ENCODE results near the gene SLC7A14.

SLC7A14 gene

DNA sequence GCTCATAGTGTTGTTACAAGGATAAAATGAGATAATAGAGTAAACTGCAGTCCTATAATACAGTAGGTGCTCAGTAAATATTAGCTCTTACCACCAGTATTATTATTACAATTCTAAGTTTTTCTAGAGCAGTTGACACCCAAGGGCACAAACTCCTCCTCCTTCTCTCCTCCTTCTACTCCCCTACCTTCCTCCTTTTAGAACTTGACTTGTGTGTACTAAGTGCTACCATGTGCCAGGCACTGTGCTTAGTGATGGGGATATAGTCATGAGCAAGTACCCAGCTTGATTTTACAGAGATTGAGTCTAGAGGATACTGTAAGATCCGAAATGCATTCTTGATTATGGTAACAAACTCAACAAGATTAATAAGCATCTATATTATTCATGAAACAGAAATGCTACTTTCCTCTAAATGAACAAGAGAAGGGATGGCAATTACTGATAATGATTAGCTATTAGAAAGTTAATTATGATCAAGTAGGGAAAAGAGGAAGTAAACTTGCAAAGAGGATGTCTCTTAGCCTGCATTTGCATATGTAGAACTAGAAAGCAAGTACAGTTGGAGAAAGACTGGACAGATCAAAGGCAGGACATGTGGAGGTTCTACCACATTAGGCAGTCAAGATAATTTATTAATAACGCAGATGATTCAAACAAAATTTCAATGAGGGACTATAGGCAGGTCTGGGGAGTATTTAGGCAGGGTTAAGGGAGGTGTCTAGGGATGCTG is 94.9 kb downstream of the SLC7A14 start:
- Histone ChIP-seq H3K4me3 (ENCODE audit: low read length in 2 of 2) (no peak overlapping the region), H3K4me1 (ENCODE audit: control insufficient read depth in 2 of 2, insufficient read depth in 2 of 2, low read length in 2 of 2) (no peaks in the 10 kb centered on the region), H3K27ac (ENCODE audit: low read depth in 2 of 2, low read length in 2 of 2) (no peak overlapping the region), H3K27me3 (ENCODE audit: control insufficient read depth in 2 of 2, insufficient read depth in 2 of 2, low read length in 2 of 2) (peaks cover 0 to 3% of the 10 kb centered on the region in 2 donors), H3K9ac (ENCODE audit: low read depth in 1 of 2, low read length in 2 of 2) (no peak overlapping the region), H3K9me3 (ENCODE audit: control insufficient read depth in 2 of 2, low read length in 2 of 2) (no peaks in the 10 kb centered on the region), H3K36me3 (ENCODE audit: control insufficient read depth in 2 of 2, insufficient read depth in 2 of 2, low read length in 2 of 2) (no peaks in the 10 kb centered on the region)

DNA sequence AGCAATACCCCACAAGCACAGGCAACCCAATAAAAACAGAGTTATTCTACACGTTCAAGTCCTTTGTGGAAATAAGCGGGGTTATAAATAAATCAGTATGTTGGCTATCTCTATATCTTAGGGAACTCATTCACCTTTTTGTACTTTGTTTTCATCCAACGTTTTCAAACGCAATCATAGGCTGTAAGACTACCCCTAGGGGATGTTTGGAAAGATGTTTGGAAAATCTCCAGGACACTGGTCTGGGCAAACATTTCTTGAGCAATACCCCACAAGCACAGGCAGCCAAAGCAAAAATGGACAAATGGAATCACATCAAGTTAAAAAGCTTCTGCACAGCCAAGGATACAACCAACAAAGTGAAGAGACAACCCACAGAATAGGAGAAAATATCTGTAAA is 97.1 kb downstream of the SLC7A14 start:
- H3K36me3 ChIP-seq (ENCODE audit: control insufficient read depth in 2 of 2, insufficient read depth in 2 of 2, low read length in 2 of 2) = no peaks in the 10 kb centered on the region
- no peak overlapping the region for H3K9ac ChIP-seq (ENCODE audit: low read depth in 1 of 2, low read length in 2 of 2)
- H3K4me3 ChIP-seq (ENCODE audit: low read length in 2 of 2) = no peak overlapping the region
- H3K4me1 ChIP-seq (ENCODE audit: control insufficient read depth in 2 of 2, insufficient read depth in 2 of 2, low read length in 2 of 2) = no peaks in the 10 kb centered on the region
- H3K27ac ChIP-seq (ENCODE audit: low read depth in 2 of 2, low read length in 2 of 2) = no peak overlapping the region
- H3K27me3 ChIP-seq (ENCODE audit: control insufficient read depth in 2 of 2, insufficient read depth in 2 of 2, low read length in 2 of 2) = peaks cover 0 to 6% of the 10 kb centered on the region in 2 donors
- no peaks in the 10 kb centered on the region for H3K9me3 ChIP-seq (ENCODE audit: control insufficient read depth in 2 of 2, low read length in 2 of 2)

DNA sequence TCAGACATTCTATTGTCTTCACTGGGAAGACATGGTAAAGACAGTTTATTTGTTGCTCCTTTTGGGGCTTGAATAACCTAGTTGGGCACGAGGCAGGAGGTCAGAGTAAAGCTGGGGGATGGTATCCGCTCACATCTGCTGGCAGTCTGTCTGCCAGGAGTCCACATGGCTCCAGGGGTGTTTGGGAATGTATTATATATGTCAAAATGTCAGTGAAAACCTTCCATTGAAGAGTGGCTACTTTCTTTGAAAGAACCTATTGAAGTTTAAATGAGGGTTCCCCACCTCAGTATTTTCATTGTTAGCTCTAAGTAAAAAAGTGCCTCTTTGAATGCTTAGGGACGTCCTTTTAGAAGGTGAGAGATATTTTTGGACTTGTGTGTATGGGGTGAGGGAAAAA is 98.8 kb downstream of the SLC7A14 start:
- no peaks in the 10 kb centered on the region for H3K4me1 ChIP-seq (ENCODE audit: control insufficient read depth in 2 of 2, insufficient read depth in 2 of 2, low read length in 2 of 2)
- H3K4me3 ChIP-seq (ENCODE audit: low read length in 2 of 2) = no peak overlapping the region
- H3K9ac ChIP-seq (ENCODE audit: low read depth in 1 of 2, low read length in 2 of 2) = no peak overlapping the region
- no peaks in the 10 kb centered on the region for H3K36me3 ChIP-seq (ENCODE audit: control insufficient read depth in 2 of 2, insufficient read depth in 2 of 2, low read length in 2 of 2)
- no peak overlapping the region for H3K27ac ChIP-seq (ENCODE audit: low read depth in 2 of 2, low read length in 2 of 2)
- H3K27me3 ChIP-seq (ENCODE audit: control insufficient read depth in 2 of 2, insufficient read depth in 2 of 2, low read length in 2 of 2) = peaks cover 0 to 6% of the 10 kb centered on the region in 2 donors
- no peaks in the 10 kb centered on the region for H3K9me3 ChIP-seq (ENCODE audit: control insufficient read depth in 2 of 2, low read length in 2 of 2)

DNA sequence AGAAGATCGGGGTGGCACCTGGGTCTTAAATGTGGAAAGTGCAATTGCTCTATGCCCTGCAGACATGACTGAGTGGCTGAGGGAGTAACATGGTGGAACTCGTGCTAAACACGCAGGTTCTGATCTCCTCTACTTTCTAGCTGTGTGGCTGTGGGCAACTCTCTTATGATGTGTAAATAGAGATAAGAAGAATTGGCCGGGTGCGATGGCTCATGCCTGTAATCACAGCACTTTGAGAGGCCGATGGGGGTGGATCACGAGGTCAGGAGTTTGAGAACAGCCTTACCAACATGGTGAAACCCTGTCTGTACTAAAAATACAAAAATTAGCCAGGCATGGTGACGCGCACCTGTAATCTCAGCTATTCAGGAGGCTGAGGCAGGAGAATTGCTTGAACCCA is 99.5 kb downstream of the SLC7A14 start:
- Histone ChIP-seq H3K9me3 (ENCODE audit: control insufficient read depth in 2 of 2, low read length in 2 of 2) (no peaks in the 10 kb centered on the region), H3K9ac (ENCODE audit: low read depth in 1 of 2, low read length in 2 of 2) (no peak overlapping the region), H3K27ac (ENCODE audit: low read depth in 2 of 2, low read length in 2 of 2) (no peak overlapping the region), H3K4me3 (ENCODE audit: low read length in 2 of 2) (no peak overlapping the region), H3K27me3 (ENCODE audit: control insufficient read depth in 2 of 2, insufficient read depth in 2 of 2, low read length in 2 of 2) (peaks cover 0 to 6% of the 10 kb centered on the region in 2 donors), H3K4me1 (ENCODE audit: control insufficient read depth in 2 of 2, insufficient read depth in 2 of 2, low read length in 2 of 2) (no peaks in the 10 kb centered on the region), H3K36me3 (ENCODE audit: control insufficient read depth in 2 of 2, insufficient read depth in 2 of 2, low read length in 2 of 2) (no peaks in the 10 kb centered on the region)

DNA sequence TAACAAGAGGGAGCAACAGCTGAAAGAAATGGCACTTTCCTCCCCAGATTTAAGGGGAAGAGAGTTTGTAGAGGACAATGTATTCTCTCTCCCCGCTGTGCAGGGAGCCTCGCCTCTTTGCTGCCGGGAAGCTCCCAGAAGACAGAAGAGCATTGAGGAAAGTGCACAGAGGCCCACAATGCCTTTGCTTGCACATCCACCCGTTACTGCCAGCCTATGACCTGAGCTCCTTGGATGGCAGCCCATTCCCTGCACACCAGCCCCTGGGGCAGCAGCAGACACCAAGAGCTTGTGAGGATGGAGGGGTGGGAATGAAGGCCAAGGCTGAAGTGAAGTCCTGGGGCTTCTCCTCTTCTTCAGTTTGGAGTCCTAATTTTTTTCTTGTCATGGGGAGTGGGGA is 100.2 kb downstream of the SLC7A14 start:
- no peak overlapping the region for H3K9ac ChIP-seq (ENCODE audit: low read depth in 1 of 2, low read length in 2 of 2)
- no peaks in the 10 kb centered on the region for H3K4me1 ChIP-seq (ENCODE audit: control insufficient read depth in 2 of 2, insufficient read depth in 2 of 2, low read length in 2 of 2)
- H3K4me3 ChIP-seq (ENCODE audit: low read length in 2 of 2) = no peak overlapping the region
- no peaks in the 10 kb centered on the region for H3K9me3 ChIP-seq (ENCODE audit: control insufficient read depth in 2 of 2, low read length in 2 of 2)
- H3K36me3 ChIP-seq (ENCODE audit: control insufficient read depth in 2 of 2, insufficient read depth in 2 of 2, low read length in 2 of 2) = no peaks in the 10 kb centered on the region
- H3K27me3 ChIP-seq (ENCODE audit: control insufficient read depth in 2 of 2, insufficient read depth in 2 of 2, low read length in 2 of 2) = peaks cover 0 to 6% of the 10 kb centered on the region in 2 donors
- no peak overlapping the region for H3K27ac ChIP-seq (ENCODE audit: low read depth in 2 of 2, low read length in 2 of 2)

DNA sequence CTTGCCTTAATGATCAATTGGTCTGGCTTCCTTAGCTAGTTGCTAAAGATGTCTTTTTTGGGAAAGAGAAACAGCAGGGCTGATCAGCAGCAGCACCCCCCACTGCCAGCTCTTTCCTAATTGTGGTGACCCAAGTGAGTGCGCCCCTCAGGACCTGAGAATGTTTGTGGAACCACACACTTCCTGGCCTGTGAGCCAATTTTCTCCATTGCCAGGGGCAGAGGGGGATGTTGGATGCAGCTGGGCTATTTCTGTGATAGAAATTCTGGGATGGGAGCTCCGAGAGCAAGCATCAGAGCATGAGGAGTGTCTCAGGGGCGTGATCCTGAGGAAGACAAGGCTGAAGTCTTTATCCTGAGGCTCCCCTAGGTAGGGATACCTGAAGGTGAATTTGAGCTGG is 100.6 kb downstream of the SLC7A14 start:
- H3K27ac ChIP-seq (ENCODE audit: low read depth in 2 of 2, low read length in 2 of 2) = no peak overlapping the region
- no peak overlapping the region for H3K9ac ChIP-seq (ENCODE audit: low read depth in 1 of 2, low read length in 2 of 2)
- peaks cover 0 to 6% of the 10 kb centered on the region in 2 donors for H3K27me3 ChIP-seq (ENCODE audit: control insufficient read depth in 2 of 2, insufficient read depth in 2 of 2, low read length in 2 of 2)
- no peak overlapping the region for H3K4me3 ChIP-seq (ENCODE audit: low read length in 2 of 2)
- H3K36me3 ChIP-seq (ENCODE audit: control insufficient read depth in 2 of 2, insufficient read depth in 2 of 2, low read length in 2 of 2) = no peaks in the 10 kb centered on the region
- no peaks in the 10 kb centered on the region for H3K4me1 ChIP-seq (ENCODE audit: control insufficient read depth in 2 of 2, insufficient read depth in 2 of 2, low read length in 2 of 2)
- no peaks in the 10 kb centered on the region for H3K9me3 ChIP-seq (ENCODE audit: control insufficient read depth in 2 of 2, low read length in 2 of 2)

DNA sequence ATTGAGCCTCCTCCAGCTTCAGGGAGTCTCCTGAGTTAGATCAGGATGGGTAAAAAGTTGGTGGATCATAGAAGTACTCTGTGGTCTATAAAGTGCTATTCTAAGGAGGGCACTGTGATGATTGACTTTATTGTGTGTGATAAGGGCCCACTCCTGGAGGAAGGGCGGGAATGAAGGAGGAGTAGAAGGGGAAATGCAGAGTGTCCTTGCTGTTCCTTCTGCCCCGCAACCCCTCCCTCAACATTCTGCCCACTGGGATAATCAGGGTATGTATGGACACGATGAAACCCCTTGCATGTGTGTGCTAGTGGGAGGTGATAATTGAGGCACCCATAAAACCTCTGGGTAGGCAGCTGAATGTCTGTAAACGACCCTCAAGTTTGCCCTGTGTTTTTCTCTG is 101.0 kb downstream of the SLC7A14 start:
- Histone ChIP-seq H3K27me3 (ENCODE audit: control insufficient read depth in 2 of 2, insufficient read depth in 2 of 2, low read length in 2 of 2) (peaks cover 0 to 6% of the 10 kb centered on the region in 2 donors), H3K36me3 (ENCODE audit: control insufficient read depth in 2 of 2, insufficient read depth in 2 of 2, low read length in 2 of 2) (no peaks in the 10 kb centered on the region), H3K9me3 (ENCODE audit: control insufficient read depth in 2 of 2, low read length in 2 of 2) (no peaks in the 10 kb centered on the region), H3K4me1 (ENCODE audit: control insufficient read depth in 2 of 2, insufficient read depth in 2 of 2, low read length in 2 of 2) (no peaks in the 10 kb centered on the region), H3K27ac (ENCODE audit: low read depth in 2 of 2, low read length in 2 of 2) (no peak overlapping the region), H3K4me3 (ENCODE audit: low read length in 2 of 2) (no peak overlapping the region), H3K9ac (ENCODE audit: low read depth in 1 of 2, low read length in 2 of 2) (no peak overlapping the region)

DNA sequence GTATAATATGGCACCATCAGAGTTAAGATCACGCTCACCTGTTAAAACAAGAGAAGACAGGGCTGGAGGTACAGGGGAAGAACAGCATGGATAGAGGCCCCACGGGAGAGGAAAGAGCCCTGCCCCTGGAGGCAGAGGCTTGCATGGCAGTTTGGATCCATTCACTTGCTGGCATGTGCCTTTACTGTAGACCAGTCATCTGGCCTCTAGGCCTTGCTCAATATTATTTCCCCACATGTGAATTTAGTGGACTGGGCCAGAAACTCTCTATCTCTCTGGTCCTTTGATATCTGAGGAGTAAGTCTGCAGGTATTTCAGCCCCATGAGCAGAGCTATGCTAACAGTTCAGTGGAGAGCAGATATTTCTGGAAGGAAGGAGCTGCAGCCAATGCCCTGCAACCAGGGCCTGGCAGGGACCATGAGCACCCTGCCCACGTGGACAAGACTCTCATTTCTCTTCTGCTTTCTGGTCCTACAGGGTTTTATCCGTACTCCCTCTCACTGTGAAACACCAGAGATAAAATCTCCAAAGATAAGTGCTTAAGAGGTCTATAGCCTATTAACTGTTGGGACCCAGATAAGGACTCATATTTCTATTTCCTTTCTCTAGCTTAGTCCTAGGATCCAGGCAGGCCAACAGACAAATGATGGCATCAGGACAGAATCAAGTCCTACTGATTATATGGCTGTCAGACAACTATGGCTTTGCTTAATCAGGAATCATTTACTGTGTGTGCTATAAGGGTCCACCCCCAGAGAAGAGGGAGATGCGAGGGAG is 102.2 kb downstream of the SLC7A14 start:
- no peaks in the 10 kb centered on the region for H3K4me1 ChIP-seq (ENCODE audit: control insufficient read depth in 2 of 2, insufficient read depth in 2 of 2, low read length in 2 of 2)
- no peak overlapping the region for H3K4me3 ChIP-seq (ENCODE audit: low read length in 2 of 2)
- no peaks in the 10 kb centered on the region for H3K9me3 ChIP-seq (ENCODE audit: control insufficient read depth in 2 of 2, low read length in 2 of 2)
- no peaks in the 10 kb centered on the region for H3K36me3 ChIP-seq (ENCODE audit: control insufficient read depth in 2 of 2, insufficient read depth in 2 of 2, low read length in 2 of 2)
- H3K9ac ChIP-seq (ENCODE audit: low read depth in 1 of 2, low read length in 2 of 2) = no peak overlapping the region
- no peak overlapping the region for H3K27ac ChIP-seq (ENCODE audit: low read depth in 2 of 2, low read length in 2 of 2)
- H3K27me3 ChIP-seq (ENCODE audit: control insufficient read depth in 2 of 2, insufficient read depth in 2 of 2, low read length in 2 of 2) = peaks cover 0 to 6% of the 10 kb centered on the region in 2 donors

DNA sequence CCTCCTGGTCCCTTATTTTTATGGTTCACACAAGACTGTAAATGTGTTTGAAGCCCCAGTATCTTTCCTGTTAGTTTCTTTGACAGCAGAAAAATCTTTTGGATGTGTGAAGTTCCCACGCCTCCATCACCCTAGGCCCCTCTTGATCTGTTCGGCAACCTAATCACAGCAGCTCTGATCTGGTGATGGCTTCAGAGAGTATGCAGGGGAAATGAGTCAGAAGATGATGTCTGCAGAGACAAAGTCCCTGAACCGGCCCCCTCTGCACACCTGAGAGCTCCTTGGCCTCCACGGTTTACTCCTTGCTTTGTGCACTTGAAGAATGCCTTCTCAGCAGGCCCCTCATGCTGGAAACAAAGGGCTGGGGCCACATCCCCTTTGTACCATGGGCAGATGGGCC is 103.7 kb downstream of the SLC7A14 start:
- no peak overlapping the region for H3K27ac ChIP-seq (ENCODE audit: low read depth in 2 of 2, low read length in 2 of 2)
- no peak overlapping the region for H3K9ac ChIP-seq (ENCODE audit: low read depth in 1 of 2, low read length in 2 of 2)

DNA sequence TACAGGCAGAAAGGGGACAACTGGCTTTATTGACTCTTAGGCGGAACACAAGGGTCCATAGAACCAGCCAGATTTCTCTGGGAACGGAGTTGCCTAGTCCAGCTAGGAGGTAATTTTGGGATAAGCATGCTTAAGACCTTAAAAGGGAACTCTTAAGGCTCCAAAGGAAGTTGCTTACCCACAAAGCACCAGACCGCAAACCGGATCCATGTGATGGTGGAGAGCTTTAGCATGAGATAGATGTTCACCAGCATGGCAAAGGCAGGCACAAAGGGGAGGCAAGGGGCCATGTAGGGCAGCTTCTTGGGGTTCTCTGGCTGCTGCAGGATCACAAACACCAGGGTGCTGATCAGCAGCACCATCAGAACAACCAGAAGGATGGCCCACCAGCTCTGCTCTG is 105.8 kb downstream of the SLC7A14 start:
- no peak overlapping the region for H3K27ac ChIP-seq (ENCODE audit: low read depth in 2 of 2, low read length in 2 of 2)
- H3K9me3 ChIP-seq (ENCODE audit: control insufficient read depth in 2 of 2, low read length in 2 of 2) = no peaks in the 10 kb centered on the region
- no peaks in the 10 kb centered on the region for H3K4me1 ChIP-seq (ENCODE audit: control insufficient read depth in 2 of 2, insufficient read depth in 2 of 2, low read length in 2 of 2)
- no peak overlapping the region for H3K9ac ChIP-seq (ENCODE audit: low read depth in 1 of 2, low read length in 2 of 2)
- H3K27me3 ChIP-seq (ENCODE audit: control insufficient read depth in 2 of 2, insufficient read depth in 2 of 2, low read length in 2 of 2) = no peaks in the 10 kb centered on the region
- H3K36me3 ChIP-seq (ENCODE audit: control insufficient read depth in 2 of 2, insufficient read depth in 2 of 2, low read length in 2 of 2) = no peaks in the 10 kb centered on the region
- H3K4me3 ChIP-seq (ENCODE audit: low read length in 2 of 2) = no peak overlapping the region

More for the DNA sequence above, 103.7 kb downstream of the SLC7A14 start:
- no peaks in the 10 kb centered on the region for H3K4me1 ChIP-seq (ENCODE audit: control insufficient read depth in 2 of 2, insufficient read depth in 2 of 2, low read length in 2 of 2)
- no peaks in the 10 kb centered on the region for H3K36me3 ChIP-seq (ENCODE audit: control insufficient read depth in 2 of 2, insufficient read depth in 2 of 2, low read length in 2 of 2)
- H3K27me3 ChIP-seq (ENCODE audit: control insufficient read depth in 2 of 2, insufficient read depth in 2 of 2, low read length in 2 of 2) = peaks cover 0 to 4% of the 10 kb centered on the region in 2 donors
- no peak overlapping the region for H3K4me3 ChIP-seq (ENCODE audit: low read length in 2 of 2)
- H3K9me3 ChIP-seq (ENCODE audit: control insufficient read depth in 2 of 2, low read length in 2 of 2) = no peaks in the 10 kb centered on the region
